H9 (cell line): ENCODE results near the gene TATDN2. TPM values are rescaled to one million over a fixed set of nuclear protein-coding genes. Genes with fewer than 3 reads are reported as not detected.

ENCODE experiments used
- DNase-seq: peaks from one replicate; pipeline ENCODE4 v3.0.0-alpha.2; 2017
- H2AFZ ChIP-seq: one replicate; pipeline ENCODE4 v1.6.1; 2013; ENCODE audit warnings: mild to moderate bottlenecking, low read length, control low read depth, moderate library complexity
- H2AK5ac ChIP-seq: 2 replicates; pipeline ENCODE4 v1.6.1; 2013; ENCODE audit warnings: low read length, control low read depth, mixed read lengths; ENCODE audit not compliant: insufficient read length
- H2BK120ac ChIP-seq: one replicate; pipeline ENCODE4 v1.6.1; 2013; ENCODE audit warnings: low read depth, mild to moderate bottlenecking, low read length, control low read depth, inconsistent platforms; ENCODE audit not compliant: poor library complexity, severe bottlenecking
- H2BK12ac ChIP-seq: 2 replicates; pipeline ENCODE4 v1.6.1; 2013; ENCODE audit warnings: low read length, control low read depth, mixed read lengths, low read depth; ENCODE audit not compliant: insufficient read length
- H2BK15ac ChIP-seq: 2 replicates; pipeline ENCODE4 v1.6.1; 2013; ENCODE audit warnings: low read depth, low read length, control low read depth
- H2BK20ac ChIP-seq: one replicate; pipeline ENCODE4 v1.6.1; 2013; ENCODE audit warnings: low read depth, mild to moderate bottlenecking, low read length, control low read depth, inconsistent platforms; ENCODE audit not compliant: poor library complexity, severe bottlenecking
- H2BK5ac ChIP-seq: 2 replicates; pipeline ENCODE4 v1.6.1; 2013; ENCODE audit warnings: low read length, control low read depth, mixed read lengths; ENCODE audit not compliant: insufficient read length
- H3K14ac ChIP-seq: 2 replicates; pipeline ENCODE4 v1.6.1; 2013; ENCODE audit warnings: low read length, control low read depth; ENCODE audit not compliant: insufficient read depth
- H3K18ac ChIP-seq: 2 replicates; pipeline ENCODE4 v1.6.1; 2013; ENCODE audit warnings: low read depth, mild to moderate bottlenecking, mixed read lengths, low read length, control low read depth; ENCODE audit not compliant: insufficient read length
- H3K23ac ChIP-seq: 2 replicates; pipeline ENCODE4 v1.6.1; 2013; ENCODE audit warnings: low read length, control low read depth, mixed read lengths, low read depth; ENCODE audit not compliant: insufficient read length
- H3K23me2 ChIP-seq: 2 replicates; pipeline ENCODE4 v1.6.1; 2013; ENCODE audit warnings: low read depth, mild to moderate bottlenecking, mixed read lengths, low read length, control low read depth; ENCODE audit not compliant: insufficient read length, poor library complexity, severe bottlenecking
- H3K27ac ChIP-seq: 2 replicates; pipeline ENCODE4 v1.5.1; 2013; ENCODE audit warnings: low read length, control low read depth, mixed read lengths, low read depth; ENCODE audit not compliant: insufficient read length
- H3K27me3 ChIP-seq: 2 replicates; pipeline ENCODE4 v1.6.1; 2013; ENCODE audit warnings: low read length, control low read depth, inconsistent platforms; ENCODE audit not compliant: insufficient read depth
- H3K4ac ChIP-seq: 2 replicates; pipeline ENCODE4 v1.6.1; 2013; ENCODE audit warnings: low read depth, mild to moderate bottlenecking, control low read depth, inconsistent platforms, low read length, moderate library complexity
- H3K4me1 ChIP-seq: 2 replicates; pipeline ENCODE4 v1.6.1; 2013; ENCODE audit warnings: low read length, control low read depth, inconsistent platforms; ENCODE audit not compliant: insufficient read depth
- H3K4me2 ChIP-seq: 2 replicates; pipeline ENCODE4 v1.6.1; 2013; ENCODE audit warnings: low read length, control low read depth, mixed read lengths; ENCODE audit not compliant: insufficient read length, insufficient read depth
- H3K56ac ChIP-seq: 2 replicates; pipeline ENCODE4 v1.6.1; 2013; ENCODE audit warnings: low read depth, mild to moderate bottlenecking, mixed read lengths, low read length, control low read depth; ENCODE audit not compliant: insufficient read length
- H3K79me1 ChIP-seq: 2 replicates; pipeline ENCODE4 v1.6.1; 2013; ENCODE audit warnings: low read depth, mild to moderate bottlenecking, moderate library complexity, low read length, control low read depth, inconsistent platforms; ENCODE audit not compliant: insufficient read depth, poor library complexity, severe bottlenecking
- H3K79me2 ChIP-seq: 2 replicates; pipeline ENCODE4 v1.6.1; 2013; ENCODE audit warnings: low read length, control low read depth, inconsistent platforms; ENCODE audit not compliant: insufficient read depth
- H3K9ac ChIP-seq: 2 replicates; pipeline ENCODE4 v1.6.1; 2013; ENCODE audit warnings: low read length, control low read depth, mixed read lengths; ENCODE audit not compliant: insufficient read length; ENCODE audit errors: extremely low read depth
- H3K9me3 ChIP-seq: one replicate; pipeline ENCODE4 v1.6.1; 2013; ENCODE audit warnings: low read depth, low read length, inconsistent platforms; ENCODE audit not compliant: control insufficient read depth
- H3T11ph ChIP-seq: one replicate; pipeline ENCODE4 v1.6.1; 2013; ENCODE audit warnings: mild to moderate bottlenecking, low read length, control low read depth, inconsistent platforms
- H4K20me1 ChIP-seq: one replicate; pipeline ENCODE4 v1.6.1; 2013; ENCODE audit not compliant: control insufficient read depth, insufficient read length, insufficient read depth
- H4K5ac ChIP-seq: 2 replicates; pipeline ENCODE4 v1.6.1; 2013; ENCODE audit warnings: low read depth, mild to moderate bottlenecking, mixed read lengths, low read length, control low read depth; ENCODE audit not compliant: insufficient read length
- H4K8ac ChIP-seq: replicated peaks from 2 replicates; pipeline ENCODE4 v1.6.1; 2013; ENCODE audit warnings: low read length, control low read depth, mixed read lengths, low read depth; ENCODE audit not compliant: insufficient read length
- H4K91ac ChIP-seq: 2 replicates; pipeline ENCODE4 v1.6.1; 2013; ENCODE audit warnings: low read depth, mild to moderate bottlenecking, moderate library complexity, mixed read lengths, low read length, control low read depth; ENCODE audit not compliant: insufficient read length
- H3K27ac Mint-ChIP-seq, 3 experiments: 2 replicates in 2 of 3; 3 replicates in 1 of 3; pipeline ENCODE4 v1.8.0; 2020 to 2021; ENCODE audit warnings: mixed read lengths in 3 of 3, mild to moderate bottlenecking in 1 of 3, moderate library complexity in 1 of 3
- H3K27me3 Mint-ChIP-seq: 2 replicates; pipeline ENCODE4 v1.8.0; 2021; ENCODE audit warnings: low read depth, mild to moderate bottlenecking, moderate library complexity, mixed read lengths
- H3K36me3 Mint-ChIP-seq, 3 experiments: 2 replicates in 2 of 3; 3 replicates in 1 of 3; pipeline ENCODE4 v1.8.0; 2020 to 2021; ENCODE audit warnings: low read depth in 3 of 3, mixed read lengths in 3 of 3; ENCODE audit not compliant: insufficient read depth in 1 of 3
- H3K4me1 Mint-ChIP-seq, 2 experiments: 2 replicates each; pipeline ENCODE4 v1.8.0; 2020; ENCODE audit warnings: mixed read lengths in 2 of 2
- H3K4me3 Mint-ChIP-seq, 2 experiments: 2 replicates in 1 of 2; 3 replicates in 1 of 2; pipeline ENCODE4 v1.8.0; 2020 to 2021; ENCODE audit warnings: mild to moderate bottlenecking in 2 of 2, mixed read lengths in 2 of 2, moderate library complexity in 1 of 2
- H3K9me3 Mint-ChIP-seq, 2 experiments: 2 replicates in 1 of 2; 3 replicates in 1 of 2; pipeline ENCODE4 v1.8.0; 2020; ENCODE audit warnings: mild to moderate bottlenecking in 2 of 2, mixed read lengths in 2 of 2, moderate library complexity in 1 of 2
- CTCF ChIP-seq: fragments of 200-600 bp; sonication (generic); conservative IDR thresholded peaks from 3 replicates; pipeline ENCODE4 v1.8.0; 2021; ENCODE audit warnings: antibody characterized with exemption, mild to moderate bottlenecking
- WGBS: extraction: QIAGEN DNeasy Blood & Tissue Kit; methylation state at CpG from one replicate; pipeline ENCODE4 v1.1.7; 2013; ENCODE audit warnings: missing lambda C conversion rate, low lambda C conversion rate, mixed read lengths; ENCODE audit not compliant: insufficient read length; ENCODE audit errors: extremely low coverage; 5-methylcytosine and 5-hydroxymethylcytosine counted together
- total RNA-seq: library from RNA; stranded (reverse); gene quantifications from 2 replicates; pipeline ENCODE4 v1.2.1, GENCODE V29; 2021

The TATDN2 gene
- total RNA-seq, 1 experiment from 2014 or later, result 34.4 TPM

DNA sequence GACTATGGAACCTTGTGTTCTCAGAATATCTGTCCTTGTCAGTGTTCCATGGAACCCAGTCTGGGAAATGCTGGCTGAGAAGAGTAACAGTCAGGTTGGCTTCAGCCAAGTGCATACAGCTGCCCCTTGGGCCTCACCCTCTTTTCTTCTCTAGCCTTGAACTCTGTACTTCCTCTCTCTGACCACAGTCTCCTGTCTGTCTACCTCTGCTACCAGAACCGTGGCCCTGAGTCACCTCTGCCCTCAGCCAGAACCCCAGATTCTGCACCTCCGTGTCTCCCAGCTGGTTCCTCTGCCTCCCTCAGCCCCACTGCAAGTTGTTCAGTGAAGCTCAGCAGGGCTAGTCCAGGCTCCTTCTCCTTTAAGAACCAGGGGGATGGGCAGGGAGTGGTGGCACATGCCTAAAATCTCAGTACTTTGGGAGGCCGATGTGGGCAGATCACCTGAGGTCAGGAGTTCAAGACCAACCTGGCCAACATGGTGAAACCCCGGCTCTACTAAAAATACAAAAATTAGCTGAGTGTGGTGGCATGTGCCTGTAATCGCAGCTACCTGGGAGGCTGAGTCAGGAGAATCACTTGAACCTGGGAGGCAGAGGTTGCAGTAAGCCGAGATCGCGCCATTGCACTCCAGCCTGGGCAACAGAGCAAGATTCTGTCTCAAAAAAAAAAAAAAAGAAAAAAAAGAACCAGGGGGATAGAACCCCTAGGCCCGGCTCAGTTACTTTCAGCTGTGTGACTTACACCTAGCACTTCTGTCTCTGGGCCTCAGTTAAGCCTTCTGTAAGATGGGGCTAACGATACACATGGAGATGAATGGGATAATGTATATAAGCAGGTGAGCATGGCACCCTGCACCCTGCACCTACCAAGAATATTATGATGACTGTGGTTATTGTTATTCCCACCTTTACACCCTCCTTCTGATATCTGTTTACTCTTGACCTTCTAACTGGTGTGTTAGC, 24.3 kb upstream of the TATDN2 start:
- Histone ChIP-seq H3K27ac (no peak overlapping the region), H3K79me2 (no peaks in the 10 kb centered on the region), H3K4me1 (peaks cover 4% of the 10 kb centered on the region; the same call in 1 of the 2 replicates), H2BK15ac (no peak overlapping the region), H2AK5ac (no peak overlapping the region), H3K23me2 (no peaks in the 10 kb centered on the region), H3K9me3 (no peaks in the 10 kb centered on the region), H4K20me1 (no peaks in the 10 kb centered on the region), H2BK12ac (no peak overlapping the region), H2BK5ac (no peak overlapping the region), H3K79me1 (no peaks in the 10 kb centered on the region), H4K91ac (no peak overlapping the region), H2BK120ac (no peak overlapping the region), H2AFZ (no peak overlapping the region), H3K18ac (no peak overlapping the region), H3K14ac (no peak overlapping the region), H4K5ac (no peak overlapping the region), H3K56ac (no peak overlapping the region), H3K9ac (no peak overlapping the region), H3K4ac (no peak overlapping the region), H3K27me3 (no peaks in the 10 kb centered on the region), H3K4me2 (no peak overlapping the region), H4K8ac (no peak overlapping the region), H2BK20ac (no peak overlapping the region), H3K23ac (no peak overlapping the region), H3T11ph (no peak overlapping the region)
- no peak for DNase-seq
- Mint-ChIP-seq H3K27me3 (no peaks in the 10 kb centered on the region), H3K4me3 (no peak overlapping the region), H3K9me3 (no peaks in the 10 kb centered on the region; a peak in 1 of 5 replicates), H3K27ac (peak overlapping the region in 2 of 3 experiments; percentile 59 to 61; a peak in 1 of 7 replicates), H3K36me3 (peaks cover 0 to 5% (median 2%) of the 10 kb centered on the region in 3 experiments; a peak in 2 of 7 replicates), H3K4me1 (peaks cover 24 to 33% of the 10 kb centered on the region in 2 experiments)
- WGBS, result no CpG with 5 or more reads among the region's 10 CpGs
- no peak for TF ChIP-seq CTCF
